HCT116 (cell line): ENCODE measurements around the gene NARF. TPM values are rescaled to one million over a fixed set of nuclear protein-coding genes. Genes with fewer than 3 reads are reported as not detected.

Experiments used
- ATAC-seq: fragments of 200-7000 bp; cut with Tn5 transposase; 2 replicates; pipeline ENCODE4 v1.9.1; 2020; ENCODE audit warnings: mild to moderate bottlenecking, moderate library complexity
- BruUV-seq: library from RNA; stranded (reverse); fragments of 400-500 nt; replicated peaks from 2 replicates; lab custom pipeline; 2021; lab: Mats Ljungman, UMichigan
- CTCF ChIA-PET: fragments of 300-600 bp; sonication (Branson Sonifier 250); formaldehyde crosslinking; loops from one replicate; lab custom pipeline; 2021; ENCODE audit warnings: antibody characterized with exemption; lab: Charles Lee
- POLR2A ChIA-PET: fragments of 300-600, 350-600 bp; sonication (Branson Sonifier 250); formaldehyde crosslinking; loops from one replicate; lab custom pipeline; 2021; ENCODE audit warnings: antibody characterized with exemption; lab: Charles Lee
- RAD21 ChIA-PET, 2 experiments: fragments of 300-600 bp; sonication (Branson Sonifier 250); formaldehyde crosslinking; loops; one replicate each; lab custom pipeline; 2023; ENCODE audit warnings: low total read pairs in 2 of 2; ENCODE audit not compliant: uncharacterized antibody in 2 of 2, unreplicated experiment in 2 of 2, low non-redundant PET in 1 of 2; lab: Charles Lee
- DNase-seq: peaks from one replicate; pipeline ENCODE4 v3.0.0-alpha.2; 2010; ENCODE audit warnings: low read depth, low spot score
- H2AFZ ChIP-seq: fragments of 200-600 bp; shearing (Covaris generic), sonication (generic); 2 replicates; pipeline ENCODE4 v1.6.1; 2017; ENCODE audit warnings: low read depth, mixed run types, mixed read lengths, antibody characterized with exemption, low read length; ENCODE audit not compliant: poor library complexity, severe bottlenecking
- H3K27ac ChIP-seq: 2 replicates; pipeline ENCODE4 v1.5.1; 2012; ENCODE audit warnings: low read depth, low read length
- H3K27me3 ChIP-seq: fragments of 200-600 bp; sonication (generic); 2 replicates; pipeline ENCODE4 v1.6.1; 2016; ENCODE audit warnings: mixed run types, low read length, mixed read lengths; ENCODE audit not compliant: insufficient read depth
- H3K36me3 ChIP-seq, 2 experiments: fragments of 200-500 bp in 1 of 2; fragments of 200-600 bp in 1 of 2; sonication (Bioruptor generic) in 1 of 2; sonication (generic) in 1 of 2; 2 replicates each; pipeline versions ENCODE4 v1.5.1 to v1.6.1; 2014 to 2016; ENCODE audit warnings: low read length in 2 of 2, inconsistent platforms in 1 of 2, mixed read lengths in 1 of 2, mixed run types in 1 of 2; ENCODE audit not compliant: insufficient read depth in 2 of 2, control insufficient read depth in 1 of 2
- H3K4me1 ChIP-seq, 2 experiments: fragments of 200-600 bp in 1 of 2; sonication (generic) in 1 of 2; 2 replicates each; pipeline versions ENCODE4 v1.5.1 to v1.6.1; 2012 to 2017; ENCODE audit warnings: low read length in 2 of 2, inconsistent platforms in 1 of 2, mild to moderate bottlenecking in 1 of 2, mixed read lengths in 1 of 2, mixed run types in 1 of 2, moderate library complexity in 1 of 2; ENCODE audit not compliant: insufficient read depth in 2 of 2, control insufficient read depth in 1 of 2
- H3K4me2 ChIP-seq: fragments of 200-600 bp; sonication (generic); 2 replicates; pipeline ENCODE4 v1.6.1; 2017; ENCODE audit warnings: mixed run types, low read length, mixed read lengths
- H3K4me3 ChIP-seq, 2 experiments: fragments of 200-600 bp in 1 of 2; sonication (generic) in 1 of 2; replicated peaks in 1 of 2; 2 replicates each; pipeline ENCODE4 v1.5.1; 2011 to 2016; ENCODE audit warnings: low read length in 2 of 2, control low read depth in 1 of 2, low read depth in 1 of 2, mild to moderate bottlenecking in 1 of 2, mixed read lengths in 1 of 2, mixed run types in 1 of 2
- H3K79me2 ChIP-seq: fragments of 200-600 bp; sonication (generic); 2 replicates; pipeline ENCODE4 v1.6.1; 2017; ENCODE audit warnings: mild to moderate bottlenecking, mixed run types, low read length, moderate library complexity, mixed read lengths; ENCODE audit not compliant: insufficient read depth
- H3K9ac ChIP-seq: fragments of 200-600 bp; sonication (generic); 2 replicates; pipeline ENCODE4 v1.6.1; 2016; ENCODE audit warnings: low read length, mixed read lengths
- H3K9me2 ChIP-seq: fragments of 200-600 bp; sonication (generic), shearing (Covaris generic); 2 replicates; pipeline ENCODE4 v1.6.1; 2017; ENCODE audit warnings: mixed run types, mild to moderate bottlenecking, moderate library complexity; ENCODE audit not compliant: insufficient read depth
- H3K9me3 ChIP-seq, 2 experiments: fragments of 200-500 bp in 1 of 2; fragments of 200-600 bp in 1 of 2; sonication (Bioruptor generic) in 1 of 2; sonication (generic) in 1 of 2; 2 replicates each; pipeline ENCODE4 v1.6.1; 2014 to 2017; ENCODE audit warnings: low read length in 2 of 2, mixed read lengths in 2 of 2, inconsistent platforms in 1 of 2, low read depth in 1 of 2, mild to moderate bottlenecking in 1 of 2, mixed run types in 1 of 2, moderate library complexity in 1 of 2; ENCODE audit not compliant: control insufficient read depth in 1 of 2, insufficient read depth in 1 of 2
- H4K20me1 ChIP-seq: fragments of 200-600 bp; sonication (generic), shearing (Covaris generic); 2 replicates; pipeline ENCODE4 v1.6.1; 2017; ENCODE audit warnings: mixed run types, mild to moderate bottlenecking, moderate library complexity; ENCODE audit not compliant: insufficient read depth
- CBX3 ChIP-seq: IDR thresholded peaks from 2 replicates; pipeline ENCODE4 v1.6.1; 2012; ENCODE audit warnings: low read depth
- ELF1 ChIP-seq: IDR thresholded peaks from 2 replicates; pipeline ENCODE4 v1.6.1; 2012; ENCODE audit warnings: low read depth, borderline replicate concordance
- EZH2phosphoT487 ChIP-seq: fragments of 200-600 bp; IDR thresholded peaks from 2 replicates; pipeline ENCODE4 v1.6.1; 2018; ENCODE audit warnings: antibody characterized with exemption, borderline replicate concordance
- FOSL1 ChIP-seq: IDR thresholded peaks from 2 replicates; pipeline ENCODE4 v1.6.1; 2012; ENCODE audit warnings: low read depth
- POLR2A ChIP-seq: IDR thresholded peaks from 2 replicates; pipeline ENCODE4 v1.7.0; 2011; ENCODE audit warnings: borderline replicate concordance; ENCODE audit not compliant: insufficient read depth, insufficient read length; ENCODE audit errors: extremely low read depth
- POLR2AphosphoS5 ChIP-seq: IDR thresholded peaks from 2 replicates; pipeline ENCODE4 v1.6.1; 2011; ENCODE audit warnings: mild to moderate bottlenecking, low read depth, low read length, moderate library complexity
- SP1 ChIP-seq: IDR thresholded peaks from 2 replicates; pipeline ENCODE4 v1.6.1; 2012; ENCODE audit warnings: low read depth
- SRF ChIP-seq: IDR thresholded peaks from 2 replicates; pipeline ENCODE4 v1.6.1; 2012; ENCODE audit warnings: low read depth
- ZFX ChIP-seq: fragments of 450-650 bp; IDR thresholded peaks from 2 replicates; pipeline ENCODE4 v1.6.1; 2017
- intact Hi-C: fragments of 100-400 bp; cut with micrococcal nuclease; formaldehyde crosslinking; loops from 2 replicates; pipeline ENCODE4 v1.10.0; 2022
- total RNA-seq: library from RNA; stranded (reverse); gene quantifications from one replicate; pipeline ENCODE4 v1.2.1, GENCODE V29; 2021; ENCODE audit not compliant: unreplicated experiment
- TF ChIP-seq, protein P1 (sequence below): IDR thresholded peaks from 2 replicates; pipeline ENCODE4 v1.6.1; 2012
- TF ChIP-seq, protein P2 (sequence below): IDR thresholded peaks from 2 replicates; pipeline ENCODE4 v1.6.1; 2012; ENCODE audit warnings: low read depth

Gene NARF
- total RNA-seq, 1 experiment from 2014 or later = 91.8 TPM

DNA sequence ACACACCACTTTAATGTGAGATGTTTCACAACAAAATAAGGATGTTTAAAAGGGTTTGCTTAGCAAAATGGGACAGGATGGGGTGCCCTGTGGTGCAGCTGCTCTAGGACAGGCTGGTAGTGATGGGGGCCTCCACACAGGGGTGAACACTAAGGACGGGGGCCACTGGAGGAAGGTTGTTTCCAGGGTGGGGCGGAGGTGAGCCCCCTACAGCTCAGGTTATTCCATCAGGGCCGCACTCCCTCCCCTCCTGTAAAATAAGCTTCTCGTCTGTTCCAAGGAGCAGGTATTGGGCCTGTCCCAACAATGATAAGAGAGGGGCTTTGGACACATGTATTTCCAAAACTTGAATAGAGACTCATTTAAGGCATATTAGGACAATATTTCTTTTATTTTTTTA, 42.3 kb upstream of the NARF start:
- POLR2A ChIA-PET = no interaction called here
- intact Hi-C loops = loop anchor here (10.0 kb wide), 2 partner anchors 139 to 381 kb away; partner anchors contain the start of genes DCXR and RAC3
- Histone ChIP-seq H3K9me3 (no peaks in the 10 kb centered on the region), H3K9ac (no peak overlapping the region), H3K4me2 (no peak overlapping the region), H3K9me2 (no peaks in the 10 kb centered on the region), H3K27ac (no peak overlapping the region), H2AFZ (no peak overlapping the region), H3K79me2 (no peaks in the 10 kb centered on the region; the same call in 1 of the 2 replicates), H3K4me1 (peaks cover 7 to 23% of the 10 kb centered on the region in 2 experiments), H4K20me1 (peaks cover 6% of the 10 kb centered on the region; the same call in 1 of the 2 replicates), H3K27me3 (no peaks in the 10 kb centered on the region), H3K4me3 (no peak overlapping the region), H3K36me3 (peaks cover 0 to 3% of the 10 kb centered on the region in 2 experiments; a peak in 1 of 4 replicates)
- no TSS peak for BruUV-seq
- no peak for ATAC-seq
- no peak for DNase-seq
- CTCF ChIA-PET = no interaction called here
- TF ChIP-seq SRF (no peak), SP1 (no peak), CBX3 (no peak), EZH2phosphoT487 (no peak), ZFX (no peak), POLR2A (no peak), POLR2AphosphoS5 (no peak), ELF1 (no peak), FOSL1 (no peak)
- TF ChIP-seq, protein P1, sequence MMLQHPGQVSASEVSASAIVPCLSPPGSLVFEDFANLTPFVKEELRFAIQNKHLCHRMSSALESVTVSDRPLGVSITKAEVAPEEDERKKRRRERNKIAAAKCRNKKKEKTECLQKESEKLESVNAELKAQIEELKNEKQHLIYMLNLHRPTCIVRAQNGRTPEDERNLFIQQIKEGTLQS = no peak
- TF ChIP-seq, protein P2, sequence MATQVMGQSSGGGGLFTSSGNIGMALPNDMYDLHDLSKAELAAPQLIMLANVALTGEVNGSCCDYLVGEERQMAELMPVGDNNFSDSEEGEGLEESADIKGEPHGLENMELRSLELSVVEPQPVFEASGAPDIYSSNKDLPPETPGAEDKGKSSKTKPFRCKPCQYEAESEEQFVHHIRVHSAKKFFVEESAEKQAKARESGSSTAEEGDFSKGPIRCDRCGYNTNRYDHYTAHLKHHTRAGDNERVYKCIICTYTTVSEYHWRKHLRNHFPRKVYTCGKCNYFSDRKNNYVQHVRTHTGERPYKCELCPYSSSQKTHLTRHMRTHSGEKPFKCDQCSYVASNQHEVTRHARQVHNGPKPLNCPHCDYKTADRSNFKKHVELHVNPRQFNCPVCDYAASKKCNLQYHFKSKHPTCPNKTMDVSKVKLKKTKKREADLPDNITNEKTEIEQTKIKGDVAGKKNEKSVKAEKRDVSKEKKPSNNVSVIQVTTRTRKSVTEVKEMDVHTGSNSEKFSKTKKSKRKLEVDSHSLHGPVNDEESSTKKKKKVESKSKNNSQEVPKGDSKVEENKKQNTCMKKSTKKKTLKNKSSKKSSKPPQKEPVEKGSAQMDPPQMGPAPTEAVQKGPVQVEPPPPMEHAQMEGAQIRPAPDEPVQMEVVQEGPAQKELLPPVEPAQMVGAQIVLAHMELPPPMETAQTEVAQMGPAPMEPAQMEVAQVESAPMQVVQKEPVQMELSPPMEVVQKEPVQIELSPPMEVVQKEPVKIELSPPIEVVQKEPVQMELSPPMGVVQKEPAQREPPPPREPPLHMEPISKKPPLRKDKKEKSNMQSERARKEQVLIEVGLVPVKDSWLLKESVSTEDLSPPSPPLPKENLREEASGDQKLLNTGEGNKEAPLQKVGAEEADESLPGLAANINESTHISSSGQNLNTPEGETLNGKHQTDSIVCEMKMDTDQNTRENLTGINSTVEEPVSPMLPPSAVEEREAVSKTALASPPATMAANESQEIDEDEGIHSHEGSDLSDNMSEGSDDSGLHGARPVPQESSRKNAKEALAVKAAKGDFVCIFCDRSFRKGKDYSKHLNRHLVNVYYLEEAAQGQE = no peak
- RAD21 ChIA-PET = interaction anchor here in 1 of 2 experiments (0.6 kb wide), 1 partner anchor 72 kb away, joined by 4 read pairs; no protein-coding TSS in a partner anchor
